Astrocyte of the spinal cord (primary cell): Measurements from ENCODE around the gene KCNK10.

Experiments used
- DNase-seq: peaks from one replicate; pipeline ENCODE4 v3.0.0; 2011; ENCODE audit warnings: low read depth, low spot score
- H3K4me3 ChIP-seq: 2 replicates; pipeline ENCODE4 v1.5.1; 2011; ENCODE audit warnings: low read depth, mild to moderate bottlenecking, low read length, moderate library complexity
- CTCF ChIP-seq: IDR thresholded peaks from 2 replicates; pipeline ENCODE4 v1.5.1; 2012; ENCODE audit warnings: low read depth, mild to moderate bottlenecking, low read length, inconsistent platforms
- in situ Hi-C: cut with HindIII; loops from 2 replicates; pipeline ENCODE4 v1.10.0; 2017; ENCODE audit warnings: low sequenced_read_pairs

KCNK10 gene

GRCh38 chr14:88142997-88143396, 180.1 kb downstream of the KCNK10 start:
- TF ChIP-seq CTCF: no peak
- no peak overlapping the region for H3K4me3 ChIP-seq
- in situ Hi-C loops: no loop called here
- DNase-seq: no peak

- no peak overlapping the region for H3K4me3 ChIP-seq
- in situ Hi-C loops: no loop called here
- TF ChIP-seq CTCF: no peak
- DNase-seq: no peak
Measured at GRCh38 chr14:88140874-88141273, 182.2 kb downstream of the KCNK10 start.

- TF ChIP-seq CTCF: no peak
- no peak for DNase-seq
- H3K4me3 ChIP-seq: no peak overlapping the region
- in situ Hi-C loops: no loop called here
Measured at GRCh38 chr14:88137327-88137726, 185.7 kb downstream of the KCNK10 start.
